Subcutaneous abdominal adipose tissue (tissue), 5 donors: ENCODE results near the gene C3orf20.
A peak's percentile ranks its signal among the peaks of the same experiment; 100 is the strongest.

Source experiments
- H3K27ac ChIP-seq: one replicate; pipeline ENCODE4 v1.7.0; 2013; ENCODE audit warnings: low read depth, mild to moderate bottlenecking, inconsistent platforms, low read length, moderate library complexity
- H3K27me3 ChIP-seq, 5 donors: one replicate each; pipeline ENCODE4 v1.7.0; 2013; ENCODE audit warnings: low read length in 5 of 5, inconsistent platforms in 1 of 5; ENCODE audit not compliant: control insufficient read depth in 5 of 5, insufficient read depth in 4 of 5
- H3K36me3 ChIP-seq, 5 donors: one replicate each; pipeline ENCODE4 v1.7.0; 2013; ENCODE audit warnings: low read length in 5 of 5; ENCODE audit not compliant: control insufficient read depth in 5 of 5, insufficient read depth in 5 of 5
- H3K4me1 ChIP-seq, 5 donors: one replicate each; pipeline ENCODE4 v1.7.0; 2013; ENCODE audit warnings: low read length in 5 of 5, mild to moderate bottlenecking in 3 of 5, moderate library complexity in 1 of 5; ENCODE audit not compliant: control insufficient read depth in 5 of 5, insufficient read depth in 5 of 5
- H3K4me3 ChIP-seq, 5 donors: one replicate each; pipeline ENCODE4 v1.7.0; 2013; ENCODE audit warnings: low read length in 5 of 5, low read depth in 1 of 5
- H3K9ac ChIP-seq, 5 donors: one replicate each; pipeline ENCODE4 v1.7.0; 2013; ENCODE audit warnings: low read length in 5 of 5, mild to moderate bottlenecking in 4 of 5, moderate library complexity in 3 of 5
- H3K9me3 ChIP-seq, 5 donors: one replicate each; pipeline ENCODE4 v1.7.0; 2013; ENCODE audit warnings: low read length in 5 of 5; ENCODE audit not compliant: control insufficient read depth in 5 of 5
- donor health status: healthy.
- donor health status: healthy.
- donor health status: healthy.
- donor health status: healthy.
- donor health status: healthy.

Gene C3orf20

DNA sequence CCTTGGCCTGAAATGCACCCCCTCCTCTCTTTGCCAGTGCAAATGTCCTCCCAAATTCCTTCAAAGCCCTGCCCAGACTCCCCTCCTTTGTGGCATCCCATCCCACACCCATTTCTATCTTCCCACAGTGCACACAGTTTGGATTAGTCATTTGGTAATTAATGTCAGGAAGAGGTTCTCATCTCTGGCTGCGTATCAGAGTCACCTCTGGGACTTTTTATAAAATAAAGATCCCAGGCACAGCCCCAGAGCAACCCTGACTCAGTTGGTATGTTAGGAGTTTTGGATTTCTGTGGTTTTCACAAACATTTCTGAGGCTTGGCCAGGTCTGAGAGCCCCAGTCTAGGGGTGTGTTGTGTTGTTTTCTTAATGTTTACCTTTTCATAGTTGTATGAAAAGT lies 41.6 kb downstream of the C3orf20 start:
- Histone ChIP-seq H3K27ac (no peak overlapping the region), H3K27me3 (no peaks in the 10 kb centered on the region), H3K4me1 (no peaks in the 10 kb centered on the region), H3K4me3 (no peak overlapping the region), H3K36me3 (no peaks in the 10 kb centered on the region), H3K9me3 (peaks cover 0 to 10% (median 8%) of the 10 kb centered on the region in 5 donors), H3K9ac (no peak overlapping the region)

GRCh38 chr3:14717307-14717706 lies 42.4 kb downstream of the C3orf20 start:
- H3K9me3 ChIP-seq: peaks cover 0 to 9% (median 6%) of the 10 kb centered on the region in 5 donors
- no peaks in the 10 kb centered on the region for H3K4me1 ChIP-seq
- H3K27ac ChIP-seq: no peak overlapping the region
- no peak overlapping the region for H3K4me3 ChIP-seq
- no peaks in the 10 kb centered on the region for H3K36me3 ChIP-seq
- no peaks in the 10 kb centered on the region for H3K27me3 ChIP-seq
- H3K9ac ChIP-seq: no peak overlapping the region

GRCh38 chr3:14718539-14718938 lies 43.6 kb downstream of the C3orf20 start:
- Histone ChIP-seq H3K4me3 (no peak overlapping the region), H3K9me3 (peaks cover 0 to 6% (median 2%) of the 10 kb centered on the region in 5 donors), H3K27ac (no peak overlapping the region), H3K27me3 (no peaks in the 10 kb centered on the region), H3K9ac (no peak overlapping the region), H3K36me3 (no peaks in the 10 kb centered on the region), H3K4me1 (no peaks in the 10 kb centered on the region)

DNA sequence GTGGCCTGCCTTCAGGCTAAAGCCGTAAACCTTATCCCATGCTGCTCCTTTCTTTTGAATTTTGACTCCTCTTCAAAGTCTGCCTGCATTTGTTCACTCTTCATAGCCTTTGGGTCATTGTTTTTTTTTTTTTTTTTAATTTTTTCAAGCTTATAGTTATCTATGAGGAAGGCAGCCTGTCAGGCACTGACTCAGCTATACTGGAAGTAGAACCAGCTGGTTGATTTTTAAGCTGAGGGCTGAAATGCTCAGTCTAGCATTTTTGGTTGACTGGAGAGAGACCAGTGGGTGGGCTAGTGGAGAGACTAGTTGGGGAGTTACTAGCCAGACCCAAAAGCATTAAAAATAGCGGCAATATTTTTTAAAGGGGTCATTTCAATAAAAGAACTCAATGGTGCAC lies 44.1 kb downstream of the C3orf20 start:
- Histone ChIP-seq H3K27me3 (no peaks in the 10 kb centered on the region), H3K4me3 (no peak overlapping the region), H3K27ac (no peak overlapping the region), H3K9ac (no peak overlapping the region), H3K36me3 (no peaks in the 10 kb centered on the region), H3K4me1 (no peaks in the 10 kb centered on the region), H3K9me3 (peaks cover 0 to 2% (median 0%) of the 10 kb centered on the region in 5 donors)

DNA sequence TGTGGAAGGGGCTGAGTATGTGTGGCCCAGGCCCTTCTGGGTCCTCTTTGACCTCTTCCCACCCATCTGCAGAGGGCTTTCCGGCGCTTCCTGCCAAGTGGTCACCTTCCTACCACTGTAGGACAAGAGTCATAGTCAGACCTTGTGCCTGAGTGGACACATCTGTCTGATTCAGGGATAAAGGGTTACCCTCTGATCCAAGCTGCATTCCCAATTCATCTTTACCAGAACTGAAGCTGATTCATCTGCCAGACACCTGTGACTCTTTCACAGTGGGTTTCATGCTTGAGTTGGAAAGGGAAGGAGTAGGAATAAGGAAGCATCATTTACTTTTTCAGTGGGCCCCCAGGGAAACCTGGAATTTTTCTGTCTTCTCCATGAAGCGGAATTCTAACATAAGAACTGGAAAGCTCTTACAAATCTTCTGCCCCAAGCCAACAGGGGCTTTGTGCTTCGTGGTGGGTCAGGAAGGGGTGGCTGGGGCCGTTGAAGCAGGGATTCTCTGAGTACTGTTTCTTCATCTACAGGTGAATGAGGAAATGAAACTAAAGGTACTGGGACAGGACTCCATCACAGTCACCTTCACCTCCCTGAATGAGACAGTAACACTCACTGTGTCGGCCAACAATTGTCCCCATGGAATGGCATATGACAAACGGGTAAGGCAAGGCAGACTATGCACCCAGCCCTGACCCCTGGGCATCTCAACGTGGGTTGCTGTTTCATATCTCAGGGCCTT lies 46.4 kb downstream of the C3orf20 start:
- Histone ChIP-seq H3K4me1 (peaks cover 0 to 18% (median 15%) of the 10 kb centered on the region in 5 donors), H3K4me3 (no peak overlapping the region), H3K36me3 (no peaks in the 10 kb centered on the region), H3K27ac (no peak overlapping the region), H3K9ac (no peak overlapping the region), H3K9me3 (no peaks in the 10 kb centered on the region), H3K27me3 (no peaks in the 10 kb centered on the region)

GRCh38 chr3:14725013-14725412 lies 50.1 kb downstream of the C3orf20 start:
- Histone ChIP-seq H3K27me3 (no peaks in the 10 kb centered on the region), H3K27ac (peak overlapping the region; percentile 38), H3K4me3 (no peak overlapping the region), H3K4me1 (peaks cover 4 to 32% (median 27%) of the 10 kb centered on the region in 5 donors), H3K9me3 (no peaks in the 10 kb centered on the region), H3K36me3 (no peaks in the 10 kb centered on the region), H3K9ac (peak overlapping the region in 1 of 5 donors; percentile 52)

DNA sequence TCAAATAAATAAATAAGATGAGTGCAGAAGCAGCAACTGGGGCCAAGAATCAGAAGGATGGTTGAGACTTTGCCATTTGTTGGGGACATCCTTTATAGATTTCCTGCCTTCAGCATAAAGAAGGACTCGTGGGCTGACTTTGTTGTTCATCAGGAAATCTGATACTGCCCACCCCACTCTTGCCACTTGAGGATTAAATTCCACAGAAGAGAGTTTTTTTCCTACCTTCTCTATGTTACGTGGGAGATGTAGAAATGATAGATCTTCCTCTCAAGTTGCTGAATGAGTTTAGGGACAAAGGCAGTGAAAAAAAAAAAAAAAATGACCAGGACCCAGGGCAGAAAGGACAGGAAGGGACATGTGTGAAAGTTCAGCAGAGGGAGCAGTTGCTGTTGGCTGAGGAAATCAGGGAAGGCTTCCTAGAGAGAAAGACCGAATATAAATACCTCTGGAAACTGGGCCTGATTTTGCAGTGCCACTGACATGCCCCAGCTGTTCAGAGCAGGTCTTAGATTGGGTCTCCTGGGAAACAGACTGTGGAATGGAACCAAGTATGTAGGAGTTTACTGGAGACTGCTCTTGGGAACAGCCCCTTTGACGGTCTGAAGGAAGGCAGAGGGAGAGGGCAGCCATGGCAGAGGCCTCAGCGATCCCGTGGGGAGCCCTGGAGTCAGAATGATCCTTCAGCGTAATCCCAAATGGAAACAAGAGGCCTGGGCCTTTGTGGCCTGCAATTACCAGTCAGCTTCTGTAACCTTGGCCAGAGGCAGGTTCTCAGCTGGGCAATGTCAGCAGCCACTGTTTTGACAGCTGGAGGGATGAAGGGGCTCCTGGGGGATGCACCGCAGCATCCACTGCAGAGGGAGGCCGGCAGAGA lies 50.9 kb downstream of the C3orf20 start:
- no peaks in the 10 kb centered on the region for H3K36me3 ChIP-seq
- peak overlapping the region in 2 of 5 donors; percentile 19 to 52 for H3K9ac ChIP-seq
- peaks cover 4 to 32% (median 27%) of the 10 kb centered on the region in 5 donors for H3K4me1 ChIP-seq
- H3K4me3 ChIP-seq: no peak overlapping the region
- H3K27me3 ChIP-seq: no peaks in the 10 kb centered on the region
- H3K27ac ChIP-seq: peak overlapping the region; percentile 38
- H3K9me3 ChIP-seq: no peaks in the 10 kb centered on the region

DNA sequence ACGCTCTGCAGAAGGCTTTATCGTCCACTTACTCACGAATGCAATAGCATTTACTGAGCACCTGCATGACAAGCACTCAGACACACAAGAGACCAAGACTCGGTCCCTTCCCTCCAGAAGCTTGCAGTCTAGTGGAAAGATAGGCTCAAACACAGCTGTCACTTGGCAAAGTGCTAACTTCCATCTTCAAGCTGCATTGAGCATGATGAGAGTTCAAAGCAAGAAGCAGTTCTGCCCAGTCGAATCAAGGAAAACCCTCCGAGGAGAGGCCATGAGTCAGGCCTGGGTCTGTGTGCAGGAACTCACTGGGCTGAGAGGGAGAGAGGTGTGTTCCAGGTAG lies 51.5 kb downstream of the C3orf20 start:
- Histone ChIP-seq H3K4me1 (peaks cover 4 to 32% (median 27%) of the 10 kb centered on the region in 5 donors), H3K9me3 (no peaks in the 10 kb centered on the region), H3K4me3 (no peak overlapping the region), H3K27me3 (no peaks in the 10 kb centered on the region), H3K27ac (no peak overlapping the region), H3K9ac (no peak overlapping the region), H3K36me3 (no peaks in the 10 kb centered on the region)

- no peak overlapping the region for H3K4me3 ChIP-seq
- no peak overlapping the region for H3K9ac ChIP-seq
- H3K27me3 ChIP-seq: no peaks in the 10 kb centered on the region
- H3K4me1 ChIP-seq: peaks cover 4 to 32% (median 27%) of the 10 kb centered on the region in 5 donors
- no peaks in the 10 kb centered on the region for H3K9me3 ChIP-seq
- H3K27ac ChIP-seq: no peak overlapping the region
- H3K36me3 ChIP-seq: no peaks in the 10 kb centered on the region
These were observed 53.2 kb downstream of the C3orf20 start for GRCh38 chr3:14728113-14728512.

DNA sequence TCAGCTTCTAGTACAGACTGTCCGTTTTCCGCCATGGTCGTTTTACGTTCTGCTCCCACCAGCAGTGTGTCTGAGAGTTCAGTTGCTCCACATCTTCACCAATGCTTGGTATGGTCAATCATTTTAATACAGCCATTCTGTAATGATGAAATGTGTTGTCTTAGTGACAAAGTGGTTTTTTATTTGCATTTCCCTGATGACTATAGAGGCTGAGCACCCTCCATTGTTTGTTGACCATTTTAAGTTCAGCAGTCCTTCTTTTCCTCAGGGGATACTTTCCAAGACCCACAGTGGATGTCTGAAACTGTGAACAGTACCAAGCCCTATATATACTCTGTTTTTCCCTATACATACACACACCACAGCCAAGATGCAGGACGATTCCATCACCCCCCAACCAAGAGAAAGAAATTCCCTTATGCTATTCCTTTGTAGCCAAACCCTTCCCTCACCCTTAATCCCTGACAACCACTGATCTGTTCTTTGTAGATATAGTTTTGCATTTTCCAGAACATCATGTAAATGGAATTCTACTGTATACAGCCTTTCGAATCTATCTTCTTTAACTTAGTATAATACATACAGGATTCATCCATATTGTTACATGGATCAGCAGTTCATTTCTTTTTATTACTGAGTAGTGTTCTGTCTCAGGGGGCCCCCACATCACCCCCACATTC lies 55.9 kb downstream of the C3orf20 start:
- H3K36me3 ChIP-seq: no peaks in the 10 kb centered on the region
- H3K27me3 ChIP-seq: no peaks in the 10 kb centered on the region
- no peak overlapping the region for H3K9ac ChIP-seq
- H3K4me3 ChIP-seq: no peak overlapping the region
- H3K27ac ChIP-seq: no peak overlapping the region
- H3K4me1 ChIP-seq: peaks cover 4 to 18% (median 16%) of the 10 kb centered on the region in 5 donors
- no peaks in the 10 kb centered on the region for H3K9me3 ChIP-seq
